Measurements from ENCODE around the gene CLHC1.

- no peak for TF ChIP-seq ZNF274 (IDR thresholded peaks at IDR 0.05; ENCODE audit: low read depth, low read length)
- TF ChIP-seq YY1 (IDR thresholded peaks at IDR 0.05; ENCODE audit: insufficient read depth, insufficient read length) = no peak
These were observed 96.0 kb downstream of the CLHC1 start for GRCh38 chr2:55136138-55136541.

All from NT2/D1 (cell line).